ENCODE data around the gene TP63.

Gene TP63

DNA sequence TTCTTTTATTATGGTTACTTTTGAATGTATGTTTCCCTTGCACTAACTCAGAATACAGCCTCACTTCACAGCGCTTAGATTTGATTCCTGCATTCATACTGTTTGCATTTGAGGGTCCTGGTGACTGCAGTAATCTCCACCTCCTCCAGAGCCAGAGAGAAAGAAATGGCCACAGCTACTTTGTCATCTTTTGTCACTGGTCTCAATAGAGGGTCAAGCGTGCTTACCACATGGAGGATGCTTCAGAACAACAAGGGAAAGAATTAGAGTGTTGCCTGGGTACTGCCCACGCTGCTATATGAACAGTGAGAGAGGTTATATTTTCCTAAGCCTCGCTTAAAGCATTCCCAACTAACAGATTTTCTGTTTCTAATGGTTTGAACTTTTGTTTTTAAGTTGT lies 190.1 kb downstream of the TP63 start:
- ATAC-seq, result no peak

DNA sequence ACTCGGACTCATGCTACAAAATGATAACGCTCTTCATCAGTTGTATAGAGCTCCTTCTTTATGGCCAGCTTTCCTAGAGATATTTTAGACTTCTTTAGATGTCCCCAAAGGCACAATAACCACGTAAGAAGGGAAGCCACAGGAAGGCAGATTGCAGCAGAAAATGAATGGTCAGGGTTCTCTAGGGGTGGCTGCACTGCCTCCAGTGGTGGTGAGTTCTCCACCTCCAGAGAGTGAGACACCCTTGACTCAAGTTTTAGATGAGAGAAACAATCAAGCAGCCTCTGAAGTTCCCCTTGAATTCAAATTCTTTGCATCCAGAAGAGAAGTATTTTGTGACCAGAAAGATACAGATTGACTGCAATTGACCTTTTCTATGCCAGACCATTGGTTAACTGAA lies 191.5 kb downstream of the TP63 start:
- ATAC-seq, result no peak
- no peak for DNase-seq

More for the DNA sequence above, 190.1 kb downstream of the TP63 start:
- no peak for DNase-seq

DNA sequence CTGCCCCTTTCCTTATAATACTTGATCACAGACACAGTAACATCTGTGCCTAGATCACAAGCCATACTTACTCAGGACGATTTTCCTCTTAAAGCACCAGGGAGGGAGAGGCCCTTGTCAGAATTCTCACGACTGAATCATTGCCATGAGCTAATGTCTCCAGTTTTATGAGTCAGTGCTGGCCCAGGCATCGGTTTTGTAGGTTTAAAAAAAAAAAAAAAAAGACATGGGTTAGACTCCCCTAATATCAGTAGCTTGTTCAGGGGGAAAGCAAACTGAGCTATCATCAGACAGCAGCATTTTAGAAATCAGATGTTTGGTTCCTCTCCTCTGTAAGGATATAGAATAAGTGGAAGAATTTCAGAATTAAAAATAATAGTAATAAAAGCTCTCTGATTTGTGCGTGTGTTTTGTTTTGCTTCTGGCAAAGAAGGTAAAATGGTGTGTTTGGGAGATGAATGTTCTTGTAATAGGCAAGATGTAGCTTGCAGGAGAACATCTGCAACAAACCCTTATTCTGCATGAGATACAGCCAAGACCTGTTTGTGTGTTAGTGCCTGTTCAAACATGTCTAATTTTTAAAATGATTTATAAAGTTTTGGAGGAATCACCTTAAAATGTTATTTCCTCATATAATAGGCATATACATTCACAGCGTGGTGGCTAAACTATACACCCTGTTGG lies 193.6 kb downstream of the TP63 start:
- no peak for DNase-seq

DNA sequence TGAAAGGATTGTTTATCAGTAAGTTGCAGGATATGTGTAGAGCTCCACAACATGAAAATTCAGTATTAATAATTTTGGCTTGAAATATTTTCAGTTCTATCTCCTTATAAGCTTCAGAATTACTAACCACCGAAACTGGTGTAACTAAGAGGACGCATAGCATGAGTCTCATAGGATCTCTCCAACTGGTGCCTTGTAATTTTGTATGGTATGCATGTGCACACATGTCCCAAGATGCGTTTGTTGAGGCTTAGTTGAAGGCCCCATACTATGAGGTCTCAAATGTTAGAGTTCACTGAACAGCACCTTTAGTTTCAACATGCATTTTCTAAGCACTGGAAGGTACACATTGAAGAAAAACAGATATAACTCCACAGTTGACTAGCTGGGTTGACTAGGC lies 195.4 kb downstream of the TP63 start:
- ATAC-seq, result no peak
- no peak for DNase-seq

More for the DNA sequence above, 193.6 kb downstream of the TP63 start:
- no peak for ATAC-seq

DNA sequence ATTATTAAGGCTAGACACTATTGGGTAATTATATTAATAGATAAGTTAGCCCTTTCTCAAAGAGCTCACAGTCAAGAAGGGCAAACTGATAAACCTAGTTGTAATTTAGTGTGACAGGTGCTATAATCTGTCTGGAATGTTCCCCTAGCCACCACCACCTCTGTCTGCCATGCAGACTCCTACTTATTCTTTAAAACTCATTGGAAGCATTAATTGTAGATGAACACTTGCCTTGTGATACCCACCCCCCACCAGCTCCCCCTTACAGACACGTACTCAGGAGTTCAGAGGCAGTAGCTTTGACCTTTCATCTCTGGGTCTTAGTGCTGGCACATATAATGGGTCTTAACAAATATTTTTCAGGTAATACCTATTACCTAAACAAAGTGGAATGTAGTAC lies 195.9 kb downstream of the TP63 start:
- DNase-seq (no peak), ATAC-seq (no peak)

DNA sequence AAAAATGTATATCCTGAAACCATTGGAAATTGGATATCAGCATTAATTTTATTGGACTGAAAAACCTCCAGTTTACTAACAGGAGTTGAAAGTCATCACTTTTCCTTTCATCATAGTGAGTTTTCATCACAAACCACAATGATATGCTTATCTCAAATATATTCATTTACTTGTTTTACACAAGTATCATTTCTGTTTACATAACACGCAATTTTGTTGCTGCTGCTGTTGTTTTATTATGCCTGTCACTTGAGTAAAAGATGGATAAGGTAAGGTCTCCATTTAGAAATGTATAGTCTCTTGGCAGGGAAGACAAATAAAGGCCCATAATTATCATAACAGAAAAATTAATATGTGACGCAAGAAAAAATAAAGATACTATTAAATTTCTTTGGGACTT lies 199.2 kb downstream of the TP63 start:
- DNase-seq (no peak), ATAC-seq (no peak)

DNA sequence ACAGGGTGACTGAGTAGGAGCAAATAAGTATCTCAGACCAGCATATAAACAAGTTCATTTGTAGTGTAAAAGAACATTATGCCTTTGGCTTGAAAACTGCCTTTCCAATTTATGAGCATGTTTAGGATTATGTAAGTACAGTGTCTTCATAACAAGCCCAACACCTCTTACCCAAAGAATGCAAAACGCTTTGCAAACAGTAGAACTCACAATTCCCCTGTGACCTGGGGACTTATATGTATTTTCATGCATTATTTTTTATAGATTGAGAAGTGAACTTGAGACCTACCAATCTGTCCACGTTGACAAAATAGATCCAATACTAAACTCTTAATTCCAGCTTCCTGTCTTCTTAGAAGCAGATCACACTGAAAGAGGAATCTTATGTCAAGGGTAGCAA lies 202.1 kb downstream of the TP63 start:
- DNase-seq (no peak), ATAC-seq (no peak)

DNA sequence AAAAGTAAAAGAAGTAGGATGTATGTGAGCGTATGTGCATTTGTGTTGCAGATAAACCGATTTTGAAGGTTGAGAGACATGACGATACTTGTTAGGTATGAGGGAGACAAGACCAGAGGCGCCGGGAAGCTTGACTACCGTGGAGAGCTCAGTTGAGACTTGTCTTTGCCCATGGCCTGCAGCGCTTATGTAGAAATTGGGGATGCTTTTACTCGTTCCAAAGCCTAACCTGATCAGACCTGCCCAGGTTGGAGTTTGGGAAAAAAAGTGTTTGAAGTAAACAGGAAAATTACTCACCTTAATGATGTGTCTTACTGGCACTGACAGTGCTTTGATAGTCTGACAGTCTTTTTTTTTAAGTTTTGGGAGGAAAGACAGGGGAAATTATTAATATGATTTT lies 202.8 kb downstream of the TP63 start:
- ATAC-seq, result no peak
- DNase-seq, result no peak

DNA sequence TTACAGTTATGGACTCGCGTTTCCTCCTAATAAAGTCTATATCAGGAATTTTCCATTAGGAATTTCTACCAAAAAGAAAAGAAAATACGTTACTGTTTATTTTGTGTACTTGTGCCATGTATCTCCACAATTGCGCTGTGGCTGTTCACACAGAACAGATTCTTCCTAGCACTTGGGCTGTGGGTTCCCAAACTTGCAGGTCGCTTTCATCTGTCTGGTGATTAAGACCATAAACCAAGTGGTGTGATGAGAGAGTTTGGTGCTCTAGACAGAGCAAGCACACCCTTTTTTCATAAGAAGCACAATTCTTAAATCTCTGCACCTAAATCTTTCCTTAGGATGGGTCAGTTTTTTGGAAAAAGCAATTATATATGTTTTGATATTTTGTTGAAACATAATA lies 203.3 kb downstream of the TP63 start:
- no peak for DNase-seq
- ATAC-seq, result no peak

DNA sequence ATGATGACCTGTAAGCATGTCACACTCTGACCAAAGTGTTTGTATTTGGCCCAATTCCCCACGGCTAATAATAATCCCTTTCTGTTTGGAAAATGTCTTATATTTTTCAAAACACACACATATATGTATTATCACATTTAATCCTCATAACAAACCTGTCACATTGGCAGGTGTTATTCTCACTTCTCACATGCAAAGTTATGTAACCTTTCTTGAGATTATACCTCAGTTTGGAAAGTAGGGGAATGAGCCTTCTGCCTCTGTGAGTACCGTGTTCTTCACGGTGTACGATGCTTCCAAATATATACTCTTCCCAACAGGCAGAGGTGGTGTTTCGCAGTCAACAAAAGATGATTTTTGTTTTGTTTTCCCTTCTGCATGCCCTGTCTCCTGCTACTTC lies 205.6 kb downstream of the TP63 start:
- DNase-seq (no peak), ATAC-seq (no peak)

DNA sequence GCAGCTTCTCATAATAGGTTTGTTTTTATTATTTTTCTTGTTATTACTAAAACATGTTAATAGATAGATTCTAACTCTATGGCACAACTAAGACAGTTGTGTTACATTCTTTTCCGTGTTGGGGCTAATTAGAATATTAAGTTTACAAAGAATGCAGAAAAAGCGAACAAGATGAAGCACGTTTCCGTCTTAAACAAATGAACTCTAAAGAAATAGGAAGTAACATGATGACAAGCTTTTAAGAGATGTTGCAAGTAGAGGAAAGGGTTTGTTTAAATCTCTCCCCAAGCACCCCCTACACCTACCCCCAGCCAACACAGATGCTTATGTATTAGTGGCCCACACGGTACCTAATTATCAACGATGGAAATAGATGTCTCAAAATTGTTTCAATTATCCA lies 207.1 kb downstream of the TP63 start:
- ATAC-seq (no peak), DNase-seq (no peak)

DNA sequence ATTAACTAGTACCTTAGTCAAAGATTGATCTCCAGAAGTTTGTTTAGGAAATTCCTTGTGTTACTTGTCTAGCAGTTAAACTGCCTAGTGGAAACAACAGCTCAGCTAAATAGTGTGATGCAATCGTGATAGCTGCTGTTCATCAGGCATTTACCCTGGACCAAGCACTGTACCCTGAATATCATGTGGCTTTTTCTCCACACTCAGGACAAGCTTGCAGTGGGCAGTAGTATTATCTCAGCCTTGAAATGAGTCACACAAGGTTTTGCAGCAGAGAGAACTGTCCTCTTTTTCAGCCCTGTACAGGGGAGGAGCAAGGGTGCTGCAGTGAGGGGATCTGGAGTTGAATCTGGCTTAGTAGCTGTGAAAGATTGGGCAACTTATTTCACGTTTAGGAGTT lies 208.4 kb downstream of the TP63 start:
- no peak for DNase-seq
- ATAC-seq, result no peak

DNA sequence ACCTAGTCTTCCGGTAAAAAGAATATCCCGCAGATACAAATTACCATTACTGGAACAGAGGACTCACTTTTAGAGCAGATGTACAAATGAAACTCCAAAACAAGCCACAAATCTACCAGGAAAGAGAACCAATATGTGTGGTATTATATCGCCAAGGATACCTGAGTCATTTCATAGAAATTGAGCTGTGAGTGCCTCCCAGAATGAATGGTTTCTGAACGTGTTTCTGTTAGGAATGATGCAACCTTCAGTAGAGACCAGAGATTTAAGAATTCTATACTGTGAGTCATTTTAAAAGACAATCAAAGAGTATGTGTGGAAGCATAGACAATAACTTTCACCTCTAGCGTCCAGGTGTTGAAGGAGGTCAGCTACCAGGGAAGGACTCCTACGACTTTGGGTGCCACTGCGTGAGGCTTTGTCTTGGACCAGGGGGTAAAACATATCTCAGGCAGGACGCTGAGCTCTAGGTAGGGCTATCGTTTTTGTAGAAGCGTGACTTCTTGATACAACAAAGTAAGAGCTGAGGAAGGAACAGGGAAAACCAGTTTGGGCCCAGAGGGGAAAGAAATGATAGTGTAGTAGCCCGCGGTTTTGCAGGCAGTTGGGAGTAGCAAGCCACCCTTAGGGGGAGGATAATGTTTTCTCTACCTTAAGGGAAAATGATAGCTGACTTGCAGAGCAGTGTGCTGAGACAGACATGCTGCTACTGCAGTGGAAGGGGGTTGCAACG lies 210.4 kb downstream of the TP63 start:
- DNase-seq, result no peak
- ATAC-seq, result peak; percentile 80

DNA sequence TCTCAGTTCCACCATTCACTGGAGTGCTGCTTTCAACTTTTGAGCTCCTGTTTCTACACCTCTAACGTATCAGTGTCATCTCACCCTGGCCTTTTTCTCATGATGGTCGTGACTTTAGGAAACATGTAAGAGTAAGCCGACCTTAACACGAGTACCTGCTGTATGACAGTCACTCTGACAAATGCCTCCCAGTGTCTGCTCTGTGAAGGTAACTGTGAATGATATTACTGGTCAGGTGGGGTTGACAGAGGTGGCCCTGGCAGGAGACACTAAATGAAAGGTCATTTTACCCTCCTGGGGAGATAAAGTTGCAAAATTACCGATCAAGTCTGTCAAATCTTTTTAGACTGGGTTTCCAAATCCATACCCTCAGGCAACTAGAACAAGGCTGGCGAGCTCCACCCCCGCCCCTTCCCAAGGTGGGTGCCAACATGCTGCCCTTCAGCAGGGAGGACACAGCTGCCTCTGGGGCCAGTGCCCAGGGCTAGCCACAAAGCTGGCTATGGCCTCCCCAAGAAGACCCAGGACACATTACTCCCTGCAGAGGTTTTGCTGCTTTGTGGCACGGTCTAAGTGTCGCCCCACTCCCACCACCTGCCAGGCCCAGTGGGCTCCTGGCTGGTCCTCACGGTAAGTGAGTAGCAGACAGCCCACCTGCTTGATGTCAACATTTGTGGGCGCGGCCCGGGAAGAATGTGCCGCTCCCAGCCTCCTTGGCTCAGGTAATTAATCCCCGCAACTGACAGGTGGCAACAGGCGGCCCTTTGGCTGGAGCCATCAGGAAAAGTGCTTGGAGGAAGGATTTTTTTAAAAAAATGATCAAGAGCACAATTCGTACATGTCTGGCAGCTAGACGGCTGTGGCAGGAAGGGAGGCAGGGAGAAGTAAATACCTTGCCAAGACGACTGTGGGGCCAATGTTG lies 211.8 kb downstream of the TP63 start:
- ATAC-seq (no peak), DNase-seq (no peak)

DNA sequence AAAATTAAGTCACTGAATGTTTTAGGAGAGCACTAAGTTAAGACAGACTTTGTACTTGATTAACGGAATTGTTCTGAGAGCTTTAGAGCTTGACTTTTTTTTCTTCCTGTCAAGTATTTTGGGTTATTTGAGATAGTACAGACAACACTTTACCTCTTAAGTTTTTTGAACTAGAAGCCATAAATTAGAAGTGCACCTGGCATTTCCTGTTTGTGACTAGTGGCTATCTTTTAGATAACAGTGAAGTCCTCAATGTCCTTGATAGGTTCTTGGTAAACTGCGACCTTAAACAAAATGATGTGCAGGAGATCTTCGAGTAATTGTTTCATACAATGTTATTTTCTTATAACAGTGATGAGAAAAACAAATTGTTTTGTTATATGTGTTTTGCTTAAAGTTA lies 213.9 kb downstream of the TP63 start:
- no peak for DNase-seq
- ATAC-seq, result no peak

DNA sequence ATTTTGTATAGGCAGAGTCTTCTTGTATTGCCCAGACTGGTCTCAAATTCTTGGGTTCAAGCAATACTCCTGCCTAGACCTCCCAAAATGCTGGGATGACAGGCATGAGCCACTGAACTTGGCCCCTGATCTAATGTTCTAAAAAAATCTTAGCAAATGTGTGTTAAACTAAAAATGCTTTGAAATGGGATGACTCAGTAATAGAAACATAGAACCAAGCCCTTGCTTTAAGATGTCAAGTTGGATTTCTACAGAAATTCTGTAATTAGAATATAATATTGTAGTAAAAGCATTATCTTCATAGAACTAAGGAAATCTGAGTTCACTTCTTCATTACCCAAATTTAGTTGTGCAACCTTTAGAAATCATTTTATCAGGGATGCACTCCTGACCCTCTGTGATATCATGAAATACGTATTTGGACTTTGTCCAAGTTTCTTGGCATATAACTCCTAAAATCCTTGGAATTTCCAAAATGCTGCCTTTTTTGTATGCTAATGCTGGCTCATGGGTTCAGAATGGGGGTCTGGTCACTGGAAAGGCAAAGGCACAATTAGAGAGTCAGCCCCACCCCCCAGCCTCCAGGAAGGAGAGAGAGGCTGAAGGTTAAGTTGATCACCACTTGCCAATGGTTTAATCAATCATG lies 217.3 kb downstream of the TP63 start:
- ATAC-seq, result no peak

DNA sequence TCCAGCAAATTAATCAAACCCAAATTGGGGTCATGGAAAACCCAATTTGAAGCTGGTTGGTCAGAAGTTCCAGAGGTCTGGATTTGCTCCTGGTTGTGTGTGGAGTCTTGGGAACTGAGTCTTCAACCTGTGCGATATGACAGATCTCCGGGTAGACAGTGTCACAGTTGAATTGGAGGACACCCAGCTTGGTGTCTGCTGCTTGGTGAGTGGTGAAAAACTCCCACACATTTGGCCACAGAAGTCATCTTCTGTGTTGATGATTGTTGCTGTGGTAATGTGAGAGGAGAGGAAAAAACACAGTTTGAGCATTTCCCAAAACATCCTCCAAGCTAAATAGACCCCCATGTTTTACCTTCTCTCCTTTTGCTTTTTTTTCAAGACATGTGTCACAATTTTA lies 218.1 kb downstream of the TP63 start:
- no peak for ATAC-seq

More for the DNA sequence above, 217.3 kb downstream of the TP63 start:
- no peak for DNase-seq

DNA sequence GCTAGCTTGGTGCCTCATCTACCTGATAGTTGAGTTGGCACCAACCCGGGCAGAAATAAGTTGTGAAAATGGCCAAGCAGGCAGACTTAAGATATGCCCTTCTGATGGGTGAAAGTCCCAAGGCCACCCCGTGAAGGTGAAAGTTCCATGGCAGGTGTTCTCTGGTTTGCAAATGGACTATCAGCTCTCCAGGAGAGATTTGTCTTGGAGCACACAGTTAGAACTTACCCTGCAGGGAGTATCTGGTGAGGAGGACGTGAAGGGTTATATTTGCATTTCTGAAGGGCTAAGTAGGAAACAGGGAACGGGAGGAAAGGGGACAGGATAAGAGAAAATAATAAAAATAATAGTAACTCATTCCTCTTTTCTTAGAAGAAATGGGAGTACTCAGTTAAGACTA lies 220.5 kb downstream of the TP63 start:
- no peak for ATAC-seq
- no peak for DNase-seq

More for the DNA sequence above, 218.1 kb downstream of the TP63 start:
- no peak for DNase-seq

DNA sequence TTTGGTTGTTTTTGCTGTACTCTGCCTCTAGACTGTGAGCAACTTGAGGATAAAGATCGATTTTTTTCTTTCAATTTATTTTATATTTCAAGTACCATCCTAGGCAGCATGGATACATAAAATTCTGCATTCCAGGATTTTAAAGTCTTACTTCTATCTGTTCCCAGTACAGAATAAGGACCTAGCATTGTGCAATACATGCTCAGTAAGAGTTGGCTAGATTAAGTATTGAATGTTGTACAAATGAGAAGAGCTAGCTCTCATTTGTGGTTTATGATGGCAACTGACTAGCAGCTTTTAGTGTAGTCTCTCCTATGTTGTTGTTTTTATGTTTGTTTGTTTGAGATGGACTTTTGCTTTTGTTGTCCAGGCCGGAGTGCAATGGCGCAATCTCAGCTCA lies 222.7 kb downstream of the TP63 start:
- ATAC-seq, result no peak

DNA sequence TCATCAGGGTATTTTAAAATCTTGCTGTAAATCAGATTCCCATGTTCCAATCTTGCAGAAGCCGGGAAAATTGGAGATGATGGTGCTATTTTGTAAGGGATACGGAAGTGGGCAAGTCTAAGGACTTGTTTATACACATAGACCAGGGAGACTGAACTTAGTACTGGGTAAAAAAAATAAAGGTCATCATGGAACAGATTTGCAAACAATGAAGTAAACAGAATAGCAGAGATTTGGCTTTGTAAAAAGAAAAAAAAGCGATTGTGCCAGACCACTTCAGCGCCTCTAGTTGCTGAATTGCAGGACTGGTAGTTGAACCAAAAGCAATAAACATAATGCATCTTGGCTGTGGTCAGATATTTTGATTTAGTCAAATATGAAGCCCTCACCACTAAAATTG lies 229.1 kb downstream of the TP63 start:
- DNase-seq (no peak), ATAC-seq (no peak)

More for the DNA sequence above, 222.7 kb downstream of the TP63 start:
- no peak for DNase-seq

DNA sequence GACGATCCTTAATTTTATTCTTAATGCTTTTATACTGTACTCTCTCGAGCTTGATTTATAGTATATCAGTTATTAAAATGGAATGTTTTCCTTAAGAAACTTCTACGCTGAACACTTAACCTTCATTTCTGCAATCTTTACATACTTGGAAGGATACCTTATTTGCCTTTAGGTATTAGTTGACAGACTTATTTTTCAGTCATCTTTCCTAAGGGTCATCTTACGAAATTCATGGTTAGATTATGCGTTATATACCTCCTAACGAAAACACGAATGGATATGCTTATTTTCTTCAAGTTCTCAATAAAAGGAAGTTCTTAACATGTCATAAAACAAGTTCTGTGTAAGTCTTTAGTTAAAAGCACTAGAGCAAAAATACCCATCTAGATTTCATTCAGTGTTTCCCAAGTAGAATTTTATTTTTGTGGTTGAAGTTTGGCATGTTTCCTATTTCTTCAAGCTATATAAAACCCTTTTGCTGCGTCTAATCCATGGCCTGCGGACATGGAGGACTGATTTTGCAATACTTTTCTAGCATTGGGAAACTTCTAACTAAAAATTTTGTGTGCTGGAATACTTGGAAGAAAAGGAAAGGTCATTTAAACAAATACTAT lies 231.3 kb downstream of the TP63 start:
- DNase-seq (no peak), ATAC-seq (no peak)

DNA sequence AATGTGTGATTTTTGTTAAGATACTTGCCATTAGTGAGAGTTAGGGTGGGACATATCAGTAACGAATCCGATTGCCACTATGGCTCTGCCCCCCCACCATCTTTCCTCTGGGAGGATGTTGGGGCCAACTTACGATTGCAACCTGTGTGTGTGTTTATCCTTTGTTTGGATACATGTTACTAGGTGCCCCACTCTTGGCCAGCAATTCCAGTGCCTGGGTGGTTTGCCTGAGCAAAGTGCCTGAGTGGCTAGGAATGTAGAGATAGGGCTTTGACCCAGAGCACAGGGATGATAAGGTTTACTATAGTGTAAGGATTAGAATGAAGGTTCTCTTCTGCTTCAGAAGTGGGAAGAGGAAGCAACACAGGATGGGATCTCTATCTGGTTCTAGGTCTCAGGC lies 231.8 kb downstream of the TP63 start:
- ATAC-seq, result no peak
- no peak for DNase-seq

Data from stimulated activated naive CD8-positive, alpha-beta T cell treated with anti-CD3 and anti-CD28 coated beads, Interleukin-15, Interleukin-2, amounts not matched to agents 100 U/mL and 50 U/mL, for 24 hours (primary cell).